NCI-H1436 (cell line): ENCODE data around the gene ATG9B.
"Not testable (repeated sequence)": the region's sequence is repeated elsewhere in the genome, so short reads cannot be mapped to it uniquely, and the experiment has no call there.

ENCODE experiments used
- DNase-seq: peaks from one replicate; lab custom pipeline; 2025; lab: John Stamatoyannopoulos, UW

Gene ATG9B

GRCh38 chr7:151058781-151059366 lies 34.6 kb upstream of the ATG9B start:
- no peak for DNase-seq

DNA sequence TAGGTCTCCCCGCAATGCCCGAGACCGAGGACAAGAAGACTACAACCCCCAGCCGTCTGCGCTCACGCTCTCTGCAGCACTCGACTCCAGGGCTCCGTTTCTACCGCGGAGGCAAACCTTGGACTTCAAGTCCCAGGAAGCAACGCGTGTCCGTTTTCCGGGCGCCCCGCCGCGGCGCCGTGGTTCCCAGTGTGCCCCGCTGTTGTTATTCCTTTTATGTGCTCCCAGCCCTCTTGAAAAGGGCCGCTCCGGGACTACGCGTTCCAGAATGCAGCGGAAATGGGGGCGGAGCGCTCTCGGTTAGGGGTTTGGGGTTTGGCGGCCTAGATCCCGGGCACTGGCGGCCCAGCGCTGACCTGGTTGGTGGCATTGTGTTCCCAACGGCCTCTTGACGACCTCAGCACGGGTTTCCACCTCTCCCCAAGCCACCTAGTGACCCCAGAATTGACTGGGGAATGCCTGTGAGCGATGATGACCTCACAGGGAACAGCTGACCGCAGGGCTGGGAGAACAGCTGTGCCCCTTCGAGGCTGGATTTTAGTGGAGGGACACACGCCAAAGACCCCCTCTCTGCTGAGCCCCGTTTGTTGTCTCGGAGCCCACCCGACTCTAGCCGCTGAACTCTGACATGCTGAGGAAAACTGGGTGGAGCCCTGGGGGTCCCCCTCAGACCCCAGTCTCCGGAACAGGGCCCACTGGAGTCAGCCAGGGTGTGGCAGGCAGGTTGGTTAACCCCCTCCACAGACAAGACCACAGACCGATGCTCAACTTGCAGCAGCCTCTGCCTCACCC lies 33.9 kb upstream of the ATG9B start:
- peak; percentile 98 for DNase-seq

DNA sequence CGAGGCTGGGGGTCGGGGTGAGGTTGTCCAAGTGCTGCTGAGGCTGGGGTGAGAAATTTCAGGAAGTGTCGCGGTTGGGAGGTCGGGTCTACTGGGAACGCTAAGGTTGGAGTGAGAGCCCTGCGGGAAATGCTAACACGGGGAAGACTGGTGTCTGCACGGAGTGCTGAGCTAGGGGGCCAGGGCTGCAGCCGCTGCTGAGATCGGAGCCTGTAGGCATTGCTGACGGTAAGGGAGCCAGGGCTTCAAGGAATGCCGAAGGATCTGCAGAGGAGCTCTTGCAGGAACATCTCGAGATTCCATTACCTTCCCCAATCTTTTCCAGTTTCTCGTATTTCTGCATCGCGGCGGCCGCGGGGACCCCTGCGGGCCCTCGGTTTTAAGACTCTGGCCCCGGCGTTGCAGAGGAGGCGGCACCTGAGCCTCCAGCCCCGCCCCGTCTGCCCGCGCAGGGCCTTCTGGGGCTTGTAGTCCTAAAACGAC lies 33.3 kb upstream of the ATG9B start, which contains the start of gene CDK5:
CDK5 (minus strand) TSS at position 392 of the 483 bp plus-strand sequence; CDS start at position 343, 49 bp downstream.
- DNase-seq, result no peak

GRCh38 chr7:151056666-151057505 lies 32.6 kb upstream of the ATG9B start:
- no peak for DNase-seq

- DNase-seq, result no peak
Observed at GRCh38 chr7:151056283-151056665, 32.0 kb upstream of the ATG9B start.

DNA sequence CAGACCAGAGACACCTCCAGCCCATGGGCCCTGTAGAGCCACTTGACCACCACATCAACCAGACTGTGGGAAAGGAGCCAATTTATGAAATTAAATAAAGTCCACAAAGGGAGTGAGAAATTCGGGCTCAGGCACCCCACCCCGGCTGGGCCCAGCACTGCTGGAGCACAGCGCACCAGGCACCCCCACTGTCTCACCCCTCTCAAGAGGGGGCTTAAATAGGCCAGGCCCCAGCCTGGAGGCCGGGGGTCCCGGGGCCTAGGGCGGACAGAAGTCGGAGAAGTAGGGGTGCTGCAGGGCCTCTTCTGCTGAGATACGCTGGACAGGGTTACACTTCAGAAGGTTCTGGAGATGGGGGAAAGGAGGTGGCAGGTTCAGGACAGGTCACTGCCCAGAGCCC lies 29.5 kb upstream of the ATG9B start:
- DNase-seq, result no peak

- no peak for DNase-seq
Observed at GRCh38 chr7:151053096-151053495, 28.8 kb upstream of the ATG9B start.

GRCh38 chr7:151051108-151051507 lies 26.8 kb upstream of the ATG9B start:
- no peak for DNase-seq

DNA sequence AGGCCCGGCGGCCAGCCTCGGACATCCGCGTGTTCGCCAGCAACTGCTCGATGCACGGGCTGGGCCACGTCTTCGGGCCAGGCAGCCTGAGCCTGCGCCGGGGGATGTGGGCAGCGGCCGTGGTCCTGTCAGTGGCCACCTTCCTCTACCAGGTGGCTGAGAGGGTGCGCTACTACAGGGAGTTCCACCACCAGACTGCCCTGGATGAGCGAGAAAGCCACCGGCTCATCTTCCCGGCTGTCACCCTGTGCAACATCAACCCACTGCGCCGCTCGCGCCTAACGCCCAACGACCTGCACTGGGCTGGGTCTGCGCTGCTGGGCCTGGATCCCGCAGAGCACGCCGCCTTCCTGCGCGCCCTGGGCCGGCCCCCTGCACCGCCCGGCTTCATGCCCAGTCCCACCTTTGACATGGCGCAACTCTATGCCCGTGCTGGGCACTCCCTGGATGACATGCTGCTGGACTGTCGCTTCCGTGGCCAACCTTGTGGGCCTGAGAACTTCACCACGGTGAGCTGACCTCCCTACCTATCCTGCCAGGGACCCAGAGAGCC lies 24.7 kb upstream of the ATG9B start:
- DNase-seq, result no peak

DNA sequence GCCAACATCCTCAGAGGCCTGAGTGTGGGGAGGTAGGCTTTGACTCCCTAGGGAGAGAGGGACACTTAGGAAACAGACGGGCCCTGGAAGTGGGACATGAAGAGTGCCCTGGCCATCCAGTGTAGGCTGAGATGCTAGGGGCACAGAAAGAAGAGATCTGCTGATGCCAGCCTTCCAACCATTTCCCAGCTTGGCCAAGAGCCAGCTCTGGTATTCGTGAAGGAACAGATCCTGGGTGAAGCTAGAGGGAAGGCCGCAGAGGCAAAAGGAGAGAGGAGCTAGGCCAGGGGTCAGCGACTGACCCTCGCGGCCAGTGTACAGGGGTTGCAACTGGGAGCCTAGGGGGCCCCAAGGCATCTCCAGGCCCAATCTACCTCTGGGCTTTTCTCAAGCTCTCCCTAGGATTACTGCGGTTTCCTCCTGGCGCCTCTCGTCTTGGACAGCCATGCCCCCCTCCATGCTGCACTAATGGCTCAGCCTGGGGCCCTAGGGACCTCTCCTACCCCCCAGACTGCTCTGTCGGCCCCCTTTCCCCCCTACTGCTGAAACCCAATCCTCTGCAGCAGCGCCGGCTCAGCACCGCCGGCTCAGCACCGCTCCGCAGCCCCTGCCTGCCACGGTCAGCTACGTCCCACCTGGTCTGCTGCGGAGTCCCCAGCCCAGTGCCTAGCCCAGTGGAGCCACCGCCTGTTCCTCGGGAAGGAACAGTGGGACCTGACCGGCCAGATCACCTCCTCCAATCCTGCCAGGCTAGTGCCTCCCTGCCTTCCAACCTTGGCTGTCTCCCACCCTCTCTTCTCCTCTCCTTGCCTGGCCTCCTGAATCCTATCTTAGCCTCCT lies 23.9 kb upstream of the ATG9B start, which contains the start of gene ASIC3:
ASIC3 (plus strand) TSS at position 556 of the 840 bp plus-strand sequence. CDS start 355 bp downstream, outside the sequence.
- no peak for DNase-seq

GRCh38 chr7:151046603-151047573 lies 22.6 kb upstream of the ATG9B start:
- DNase-seq, result no peak

DNA sequence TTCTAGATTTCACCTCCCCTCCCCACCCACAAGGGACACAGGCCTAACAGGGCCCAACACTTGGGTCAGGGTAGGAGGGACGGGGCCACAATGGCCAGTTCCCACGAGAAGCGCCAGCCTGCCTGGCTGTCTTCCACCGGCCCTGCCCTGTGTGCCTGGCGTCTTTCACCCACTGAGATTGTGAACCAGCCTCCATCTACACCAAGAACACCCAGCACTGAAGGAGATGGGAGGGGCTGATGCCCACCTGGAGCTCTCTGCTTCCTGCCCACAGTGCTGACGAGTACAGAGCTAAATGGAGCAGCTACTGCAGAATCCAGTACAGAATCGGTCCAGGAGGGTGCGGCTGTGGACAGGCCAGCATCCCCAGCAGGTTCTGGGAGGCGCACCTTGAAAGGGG lies 21.7 kb upstream of the ATG9B start:
- no peak for DNase-seq

GRCh38 chr7:151045262-151045661 lies 21.0 kb upstream of the ATG9B start:
- no peak for DNase-seq

- DNase-seq, result no peak
Observed at GRCh38 chr7:151043959-151044358, 19.7 kb upstream of the ATG9B start.

GRCh38 chr7:151043449-151043848 lies 19.2 kb upstream of the ATG9B start:
- DNase-seq, result not testable (repeated sequence)

DNA sequence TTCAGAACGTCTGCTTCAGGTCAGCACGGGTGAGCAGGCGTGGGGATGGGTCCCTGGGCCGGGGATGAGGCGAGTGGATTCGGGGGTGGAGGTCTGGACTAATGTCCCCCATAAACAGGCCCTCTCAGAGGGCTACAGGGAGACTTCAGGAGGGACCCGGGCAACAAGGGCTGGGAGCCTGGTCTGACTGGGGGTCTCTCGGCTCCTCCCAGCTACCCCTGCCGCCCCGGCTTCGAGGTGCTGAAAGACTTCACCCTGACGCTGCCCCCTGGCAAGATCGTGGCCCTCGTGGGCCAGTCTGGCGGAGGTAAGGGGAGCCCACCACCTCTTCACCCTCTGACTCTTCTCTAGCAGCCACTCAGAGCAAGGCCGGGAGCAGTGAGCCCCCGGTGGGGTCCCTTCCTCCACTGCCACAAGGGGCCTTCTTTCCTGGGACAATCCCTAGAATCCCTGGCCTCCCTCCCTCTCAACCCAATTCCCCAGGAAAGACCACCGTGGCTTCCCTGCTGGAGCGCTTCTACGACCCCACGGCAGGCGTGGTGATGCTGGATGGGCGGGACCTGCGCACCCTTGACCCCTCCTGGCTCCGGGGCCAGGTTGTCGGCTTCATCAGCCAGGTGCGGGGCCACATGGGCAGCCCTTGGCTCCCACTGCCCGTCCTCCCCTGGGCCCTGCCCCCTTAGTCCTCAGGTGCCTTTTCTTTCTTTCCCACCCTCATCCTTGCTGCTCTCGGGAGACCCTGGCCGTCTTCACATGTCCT lies 16.5 kb upstream of the ATG9B start:
- no peak for DNase-seq

GRCh38 chr7:151039850-151040548 lies 15.7 kb upstream of the ATG9B start:
- no peak for DNase-seq
